Osteoblast (primary cell): Measurements from ENCODE around the gene TSPYL4. TPM values are rescaled to one million over a fixed set of nuclear protein-coding genes. Genes with fewer than 3 reads are reported as not detected.
A peak's percentile ranks its signal among the peaks of the same experiment; 100 is the strongest.

ENCODE experiments used
- DNase-seq: peaks from one replicate; pipeline ENCODE4 v3.0.0; 2011; ENCODE audit warnings: low spot score, mixed read lengths; ENCODE audit not compliant: insufficient read length; ENCODE audit errors: missing footprints
- H2AFZ ChIP-seq: 2 replicates; pipeline ENCODE4 v1.6.0; 2011; ENCODE audit warnings: mild to moderate bottlenecking, low read length
- H3K27ac ChIP-seq: 2 replicates; pipeline ENCODE4 v1.5.1; 2011; ENCODE audit warnings: mild to moderate bottlenecking, low read depth, low read length, moderate library complexity
- H3K27me3 ChIP-seq: 2 replicates; pipeline ENCODE4 v1.6.0; 2012; ENCODE audit warnings: mild to moderate bottlenecking, control low read depth, inconsistent platforms, low read length, moderate library complexity; ENCODE audit not compliant: insufficient read depth
- H3K36me3 ChIP-seq: 2 replicates; pipeline ENCODE4 v1.5.1; 2011; ENCODE audit warnings: mild to moderate bottlenecking, low read length, control low read depth, moderate library complexity; ENCODE audit not compliant: insufficient read depth
- H3K4me1 ChIP-seq: 2 replicates; pipeline ENCODE4 v1.5.1; 2011; ENCODE audit warnings: mild to moderate bottlenecking, low read length, control low read depth, moderate library complexity; ENCODE audit not compliant: insufficient read depth
- H3K4me2 ChIP-seq: 2 replicates; pipeline ENCODE4 v1.6.0; 2011; ENCODE audit warnings: mild to moderate bottlenecking, low read length; ENCODE audit not compliant: insufficient read depth
- H3K4me3 ChIP-seq: fragments of 200-600 bp; sonication (generic); 3 replicates; pipeline ENCODE4 v1.5.1; 2012; ENCODE audit warnings: mild to moderate bottlenecking, low read length, inconsistent platforms; ENCODE audit not compliant: insufficient read depth
- H3K79me2 ChIP-seq: 2 replicates; pipeline ENCODE4 v1.6.0; 2012; ENCODE audit warnings: mild to moderate bottlenecking, low read length, control low read depth, inconsistent platforms; ENCODE audit not compliant: insufficient read depth
- H3K9me3 ChIP-seq: 2 replicates; pipeline ENCODE4 v1.5.1; 2011; ENCODE audit warnings: low read depth, low read length, control low read depth
- H4K20me1 ChIP-seq: 2 replicates; pipeline ENCODE4 v1.6.0; 2012; ENCODE audit warnings: mild to moderate bottlenecking, low read length, control low read depth; ENCODE audit not compliant: insufficient read depth
- CTCF ChIP-seq: IDR thresholded peaks from 2 replicates; pipeline ENCODE4 v1.5.1; 2011; ENCODE audit warnings: mild to moderate bottlenecking, low read depth, low read length, moderate library complexity; ENCODE audit errors: extremely low read depth
- total RNA-seq: library from RNA; depleted of rRNA; stranded (reverse); fragments of >200 nt; gene quantifications from 2 replicates; pipeline ENCODE4 v1.2.3, GENCODE V29; 2012

Gene TSPYL4
- total RNA-seq, 1 donor: 24.6 TPM

- H3K9me3 ChIP-seq: no peaks in the 10 kb centered on the region
- no peak overlapping the region for H3K27ac ChIP-seq
- H2AFZ ChIP-seq: no peak overlapping the region
- peaks cover 4% of the 10 kb centered on the region for H3K36me3 ChIP-seq
- peaks cover 56% of the 10 kb centered on the region for H3K4me1 ChIP-seq
- no peak for TF ChIP-seq CTCF
- no peaks in the 10 kb centered on the region for H4K20me1 ChIP-seq
- H3K4me2 ChIP-seq: no peak overlapping the region
- H3K27me3 ChIP-seq: no peaks in the 10 kb centered on the region
- no peak overlapping the region for H3K4me3 ChIP-seq
- peaks cover 60% of the 10 kb centered on the region for H3K79me2 ChIP-seq
- DNase-seq: no peak
Observed at GRCh38 chr6:116248577-116248976, 5.3 kb downstream of the TSPYL4 start.

GRCh38 chr6:116247285-116247684 lies 6.6 kb downstream of the TSPYL4 start:
- no peak overlapping the region for H3K4me2 ChIP-seq
- H3K36me3 ChIP-seq: no peaks in the 10 kb centered on the region
- no peak for TF ChIP-seq CTCF
- no peak overlapping the region for H3K27ac ChIP-seq
- peaks cover 47% of the 10 kb centered on the region for H3K79me2 ChIP-seq
- H3K9me3 ChIP-seq: no peaks in the 10 kb centered on the region
- H3K4me1 ChIP-seq: peaks cover 47% of the 10 kb centered on the region
- H3K4me3 ChIP-seq: no peak overlapping the region
- no peaks in the 10 kb centered on the region for H3K27me3 ChIP-seq
- H2AFZ ChIP-seq: no peak overlapping the region
- no peaks in the 10 kb centered on the region for H4K20me1 ChIP-seq
- no peak for DNase-seq

GRCh38 chr6:116246089-116246488 lies 7.8 kb downstream of the TSPYL4 start:
- peak overlapping the region; percentile 64 for H3K27ac ChIP-seq
- peaks cover 37% of the 10 kb centered on the region for H3K4me1 ChIP-seq
- DNase-seq: no peak
- H4K20me1 ChIP-seq: no peaks in the 10 kb centered on the region
- no peak for TF ChIP-seq CTCF
- no peaks in the 10 kb centered on the region for H3K27me3 ChIP-seq
- H3K4me2 ChIP-seq: peak overlapping the region; percentile 50
- H3K9me3 ChIP-seq: no peaks in the 10 kb centered on the region
- no peak overlapping the region for H2AFZ ChIP-seq
- H3K4me3 ChIP-seq: no peak overlapping the region
- peaks cover 36% of the 10 kb centered on the region for H3K79me2 ChIP-seq
- H3K36me3 ChIP-seq: no peaks in the 10 kb centered on the region

- no peak overlapping the region for H3K4me3 ChIP-seq
- no peaks in the 10 kb centered on the region for H3K36me3 ChIP-seq
- H3K4me1 ChIP-seq: peaks cover 20% of the 10 kb centered on the region
- no peak overlapping the region for H3K27ac ChIP-seq
- DNase-seq: no peak
- TF ChIP-seq CTCF: no peak
- H3K27me3 ChIP-seq: no peaks in the 10 kb centered on the region
- H3K9me3 ChIP-seq: no peaks in the 10 kb centered on the region
- no peak overlapping the region for H3K4me2 ChIP-seq
- no peak overlapping the region for H2AFZ ChIP-seq
- peaks cover 18% of the 10 kb centered on the region for H3K79me2 ChIP-seq
- H4K20me1 ChIP-seq: no peaks in the 10 kb centered on the region
Observed at GRCh38 chr6:116244284-116244683, 9.6 kb downstream of the TSPYL4 start.
